Ishikawa (cell line): ENCODE measurements around the gene TMEM150C.

Experiments used
- CEBPB ChIP-seq: IDR thresholded peaks from 2 replicates; pipeline ENCODE4 v1.6.1; 2012
- CREB1 ChIP-seq: IDR thresholded peaks from 2 replicates; pipeline ENCODE4 v1.6.1; 2012; ENCODE audit warnings: low read depth
- EP300 ChIP-seq: IDR thresholded peaks from 2 replicates; pipeline ENCODE4 v1.6.1; 2012; ENCODE audit warnings: borderline replicate concordance
- FOXM1 ChIP-seq: IDR thresholded peaks from 2 replicates; pipeline ENCODE4 v1.6.1; 2012; ENCODE audit warnings: low read depth, borderline replicate concordance
- RAD21 ChIP-seq: IDR thresholded peaks from 2 replicates; pipeline ENCODE4 v1.6.1; 2012; ENCODE audit warnings: low read depth
- REST ChIP-seq: IDR thresholded peaks from 2 replicates; pipeline ENCODE4 v1.6.1; 2012; ENCODE audit warnings: low read depth, mild to moderate bottlenecking
- TCF12 ChIP-seq: IDR thresholded peaks from 2 replicates; pipeline ENCODE4 v1.6.1; 2012; ENCODE audit warnings: low read depth
- USF1 ChIP-seq: IDR thresholded peaks from 2 replicates; pipeline ENCODE4 v1.6.1; 2012
- YY1 ChIP-seq: IDR thresholded peaks from 2 replicates; pipeline ENCODE4 v1.6.1; 2012; ENCODE audit warnings: low read depth
- ZBTB7A ChIP-seq: IDR thresholded peaks from 2 replicates; pipeline ENCODE4 v1.6.1; 2012; ENCODE audit warnings: low read depth

GRCh38 chr4:82611527-82611926, 49.7 kb upstream of the TMEM150C start:
- TF ChIP-seq REST (no peak), USF1 (no peak), TCF12 (no peak), CREB1 (no peak), EP300 (no peak), YY1 (no peak), RAD21 (no peak), CEBPB (no peak), ZBTB7A (no peak), FOXM1 (no peak)
